Neural progenitor cell (in vitro differentiated cells): Measurements from ENCODE around the gene TUBD1.

Experiments
- CTCF ChIP-seq: fragments of 200-600 bp; sonication (generic); IDR thresholded peaks from 2 replicates; pipeline ENCODE4 v1.5.1; 2017; ENCODE audit warnings: antibody characterized with exemption, mild to moderate bottlenecking
- EZH2 ChIP-seq: fragments of 200-600 bp; sonication (generic); IDR thresholded peaks from 2 replicates; pipeline ENCODE4 v1.6.1; 2017; ENCODE audit warnings: antibody characterized with exemption, mild to moderate bottlenecking, moderate library complexity
- EZH2phosphoT487 ChIP-seq: fragments of 200-600 bp; sonication (generic); IDR thresholded peaks from 2 replicates; pipeline ENCODE4 v1.6.1; 2017; ENCODE audit warnings: antibody characterized with exemption

GRCh38 chr17:59884861-59885260 lies 7.9 kb downstream of the TUBD1 start:
- TF ChIP-seq CTCF (no peak), EZH2 (no peak), EZH2phosphoT487 (no peak)
